Retina (tissue), 1 donor: ENCODE results near the gene CD58.
"Not testable (repeated sequence)": the region's sequence is repeated elsewhere in the genome, so short reads cannot be mapped to it uniquely, and the experiment has no call there.

Experiments used
- DNase-seq: peaks from one replicate; pipeline ENCODE4 v3.0.0-alpha.2; 2016

The CD58 gene, protein sequence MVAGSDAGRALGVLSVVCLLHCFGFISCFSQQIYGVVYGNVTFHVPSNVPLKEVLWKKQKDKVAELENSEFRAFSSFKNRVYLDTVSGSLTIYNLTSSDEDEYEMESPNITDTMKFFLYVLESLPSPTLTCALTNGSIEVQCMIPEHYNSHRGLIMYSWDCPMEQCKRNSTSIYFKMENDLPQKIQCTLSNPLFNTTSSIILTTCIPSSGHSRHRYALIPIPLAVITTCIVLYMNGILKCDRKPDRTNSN

DNA sequence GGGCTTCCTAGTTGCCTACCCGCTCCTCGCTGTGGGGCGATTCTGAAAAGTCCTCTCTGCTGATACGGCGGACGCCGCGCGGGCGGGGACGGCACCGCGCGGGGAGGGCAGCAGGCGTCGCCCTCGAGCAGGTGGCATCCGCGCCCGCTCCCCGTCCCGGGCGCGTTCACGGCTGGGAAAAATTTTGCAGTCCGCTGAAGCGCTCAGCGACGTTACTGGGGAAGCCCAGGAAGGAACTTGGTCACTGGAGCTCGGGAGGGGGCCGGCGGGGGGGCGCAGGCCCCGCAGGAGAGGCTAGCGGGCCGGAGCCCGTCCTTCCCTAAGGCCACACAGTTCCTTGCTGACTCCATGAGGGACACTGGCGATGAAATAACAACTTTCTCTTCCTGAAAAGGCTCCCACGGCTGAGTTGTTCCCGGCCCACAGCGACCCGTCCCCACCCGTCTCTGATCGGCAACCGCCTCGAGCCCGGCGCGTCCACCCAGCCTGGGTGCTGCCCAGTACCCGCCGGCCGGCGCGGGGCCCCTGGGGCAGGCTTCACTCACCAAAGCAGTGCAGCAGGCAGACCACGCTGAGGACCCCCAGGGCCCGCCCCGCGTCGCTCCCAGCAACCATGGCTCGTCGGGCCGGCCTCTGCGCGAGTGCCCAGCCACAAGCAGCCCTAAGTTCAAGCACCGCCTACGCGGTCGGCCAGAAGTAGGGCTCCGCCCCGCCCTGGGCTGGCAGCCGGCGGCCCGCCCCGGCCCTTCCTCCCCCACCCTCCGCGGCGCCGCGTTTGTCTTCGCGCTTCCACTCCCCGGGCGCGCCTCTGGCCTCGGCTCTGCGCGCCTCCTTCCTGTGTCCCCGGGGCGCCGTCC, at the start of gene CD58:
Gene CD58 (minus strand): TSS at position 669 of the 857 bp plus-strand sequence. CDS start 54 bp downstream, at position 615.
- peak; percentile 91 for DNase-seq

DNA sequence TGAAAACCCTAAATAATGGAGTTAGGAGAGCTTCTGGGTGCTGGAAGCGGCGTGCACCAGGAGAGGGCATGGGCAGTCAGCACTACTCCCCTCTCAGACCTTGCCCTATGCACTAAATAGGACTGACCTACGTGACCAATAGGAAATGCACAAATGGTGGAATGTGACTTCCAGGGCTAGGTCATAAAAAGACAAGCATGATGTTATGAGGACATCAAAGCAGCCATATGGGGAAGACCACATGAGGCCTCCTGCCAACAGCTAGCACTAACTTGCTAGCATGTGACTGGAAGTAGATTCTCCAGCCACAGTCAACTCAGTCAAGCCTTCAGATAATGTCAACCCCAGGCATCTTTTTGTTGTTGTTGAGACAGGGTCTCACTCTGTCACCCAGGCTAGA, 49.6 kb upstream of the CD58 start:
- DNase-seq = not testable (repeated sequence)

DNA sequence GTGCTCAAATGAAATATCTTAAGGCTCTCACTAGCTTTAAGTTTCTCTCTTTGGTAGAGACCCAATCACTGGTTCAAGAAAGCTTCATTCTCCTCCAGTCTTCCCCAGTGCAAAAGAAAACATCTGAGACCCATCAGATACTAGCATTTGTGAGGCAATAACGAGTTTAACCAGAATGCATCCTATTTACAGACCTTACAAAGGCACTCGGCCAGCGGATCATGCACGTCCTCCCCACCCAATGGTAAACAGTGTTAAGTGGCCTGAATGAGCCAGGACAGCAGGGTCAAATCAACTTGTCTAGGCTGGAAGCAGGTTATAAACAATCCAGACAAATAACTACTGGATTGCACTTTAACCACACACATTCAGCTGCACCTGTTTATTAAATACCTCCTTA, 48.3 kb upstream of the CD58 start:
- not testable (repeated sequence) for DNase-seq

DNA sequence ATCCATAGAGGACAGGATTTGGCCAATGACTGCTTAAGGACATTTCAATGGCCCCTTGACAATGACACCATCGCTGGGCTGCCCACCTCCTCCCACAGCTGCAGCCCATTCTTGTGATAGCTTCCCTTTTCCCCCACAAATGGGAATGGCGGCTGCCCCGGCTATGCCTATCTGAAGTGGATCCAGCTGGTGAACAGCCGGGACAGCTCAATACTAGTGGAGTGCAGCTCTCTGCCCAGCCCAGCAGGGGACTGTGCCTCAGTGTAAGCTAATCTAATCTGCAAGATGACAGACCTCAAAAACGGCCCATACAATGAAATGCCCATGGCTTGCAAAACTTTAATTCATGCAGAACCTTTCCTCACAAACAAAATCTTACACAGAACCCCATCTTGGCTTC, 47.0 kb upstream of the CD58 start:
- DNase-seq = not testable (repeated sequence)

DNA sequence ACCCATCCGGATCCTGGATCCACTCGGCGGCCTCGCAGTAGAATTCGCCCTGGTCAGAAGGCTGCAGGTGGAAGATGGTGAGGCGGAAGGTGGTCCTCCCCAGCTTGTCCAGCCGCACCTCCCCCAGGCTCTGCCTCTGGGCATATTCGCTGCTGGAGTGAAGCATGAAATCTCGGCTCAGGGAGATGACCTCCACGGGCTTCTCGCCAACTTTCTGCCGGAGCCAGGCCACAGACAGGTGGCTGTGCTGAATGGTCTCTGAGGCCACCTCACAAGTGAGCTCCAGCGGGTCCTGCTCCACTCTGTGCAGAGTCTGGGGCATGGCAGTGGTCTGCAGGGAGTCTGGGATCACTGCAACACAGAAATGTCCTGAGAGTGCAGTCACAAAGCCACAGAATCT, 43.0 kb upstream of the CD58 start:
- not testable (repeated sequence) for DNase-seq

DNA sequence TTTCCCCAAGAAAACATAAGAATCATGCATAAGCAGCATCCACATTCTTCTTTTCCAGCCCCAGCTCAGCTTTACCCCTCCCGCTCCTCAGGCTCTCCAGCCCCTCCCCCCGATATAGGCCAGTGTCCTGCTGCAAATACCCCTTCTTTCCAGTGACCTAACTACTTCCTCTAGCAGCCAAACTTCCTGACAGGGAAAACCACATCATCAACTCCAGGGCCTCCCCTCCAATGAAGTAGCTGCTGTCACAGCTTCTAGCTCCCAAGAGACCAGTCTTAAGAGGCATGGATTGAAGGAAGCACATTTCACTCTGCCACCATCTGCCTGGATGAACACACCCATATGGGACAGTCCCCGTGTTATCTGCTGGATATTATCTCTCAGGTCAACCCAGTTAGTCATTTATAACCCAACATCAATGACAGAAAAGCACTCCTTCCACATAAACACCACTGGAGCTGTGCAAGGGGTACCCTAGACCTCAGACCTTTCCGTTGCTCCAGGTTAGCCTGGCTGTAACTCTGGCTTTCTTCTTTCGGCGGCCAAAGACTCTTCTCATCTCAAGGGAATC, 39.1 kb upstream of the CD58 start:
- DNase-seq = not testable (repeated sequence)

DNA sequence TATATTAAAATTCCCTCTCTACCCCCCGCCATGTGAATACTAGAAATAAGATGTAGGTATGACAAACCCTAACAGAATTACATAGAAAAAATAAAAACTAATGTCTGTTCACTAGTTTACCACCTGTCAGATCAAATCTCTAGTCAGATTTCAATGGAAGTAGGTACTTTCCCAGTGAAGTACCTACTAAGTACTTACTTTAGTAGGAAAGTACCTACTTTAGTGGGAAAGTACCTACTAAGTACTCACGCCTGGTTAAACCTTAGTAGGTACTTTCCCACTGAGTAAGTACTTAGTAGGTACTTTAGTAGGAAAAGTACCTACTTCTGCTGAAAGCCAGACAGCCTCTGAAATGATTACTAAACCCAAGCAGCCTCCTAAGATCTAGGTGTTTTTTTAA, 38.0 kb upstream of the CD58 start:
- DNase-seq = not testable (repeated sequence)

DNA sequence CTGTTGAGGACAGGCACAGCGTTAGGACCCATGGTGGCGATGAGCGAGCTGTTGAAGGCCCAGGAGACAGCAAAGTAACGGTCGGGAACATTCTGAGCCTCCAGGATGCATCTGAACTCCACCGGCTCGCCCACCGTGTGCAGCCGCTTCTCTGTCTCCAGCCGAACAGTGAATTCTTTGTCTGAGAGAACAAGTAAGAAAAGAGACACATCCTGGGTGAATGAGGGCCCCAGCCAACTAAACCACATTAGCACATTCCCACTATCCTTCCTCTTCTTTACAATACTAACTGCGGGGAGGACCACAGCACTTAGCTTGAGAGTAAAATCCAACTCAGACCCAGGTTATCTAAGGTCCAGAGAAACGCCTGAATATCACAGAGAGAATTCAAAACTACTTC, 37.3 kb upstream of the CD58 start:
- DNase-seq = not testable (repeated sequence)

DNA sequence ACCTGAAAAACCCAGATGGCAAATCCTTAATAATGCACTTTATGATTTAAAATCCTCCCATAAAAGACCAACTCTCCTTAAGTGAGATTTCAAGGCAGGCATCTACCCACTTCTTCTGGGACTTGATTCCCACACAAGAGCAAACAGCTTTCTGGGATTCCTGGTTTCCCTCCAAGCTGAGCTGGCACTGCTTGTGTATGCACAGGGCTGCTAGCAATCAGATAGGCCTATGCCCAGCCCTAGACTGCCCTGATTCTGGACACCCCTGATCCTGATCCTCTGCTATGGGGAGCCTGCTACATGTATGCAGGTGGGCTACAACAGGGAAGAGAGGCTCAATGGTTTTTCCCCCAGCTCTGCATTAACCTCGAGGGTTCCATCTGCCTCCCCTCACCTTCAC, 36.6 kb upstream of the CD58 start:
- not testable (repeated sequence) for DNase-seq

DNA sequence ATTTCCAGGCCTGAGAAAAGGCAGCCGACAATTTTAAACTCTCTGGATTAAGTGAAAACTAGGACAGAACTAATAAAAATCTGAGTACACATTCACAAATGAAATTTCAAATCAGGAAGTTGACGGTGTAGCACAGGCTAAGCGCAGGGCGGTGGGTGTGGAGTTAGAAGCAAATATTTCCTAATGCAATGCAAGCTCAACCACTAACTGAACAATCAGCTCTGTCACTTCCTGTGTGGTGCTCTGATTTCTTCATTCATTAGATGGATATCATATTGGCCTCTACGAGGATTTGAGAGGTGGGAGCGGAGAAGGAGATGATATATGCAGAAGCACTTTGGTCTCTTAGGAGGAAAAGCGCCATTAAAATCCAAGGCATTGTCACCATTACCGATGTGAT, 35.2 kb upstream of the CD58 start:
- not testable (repeated sequence) for DNase-seq

DNA sequence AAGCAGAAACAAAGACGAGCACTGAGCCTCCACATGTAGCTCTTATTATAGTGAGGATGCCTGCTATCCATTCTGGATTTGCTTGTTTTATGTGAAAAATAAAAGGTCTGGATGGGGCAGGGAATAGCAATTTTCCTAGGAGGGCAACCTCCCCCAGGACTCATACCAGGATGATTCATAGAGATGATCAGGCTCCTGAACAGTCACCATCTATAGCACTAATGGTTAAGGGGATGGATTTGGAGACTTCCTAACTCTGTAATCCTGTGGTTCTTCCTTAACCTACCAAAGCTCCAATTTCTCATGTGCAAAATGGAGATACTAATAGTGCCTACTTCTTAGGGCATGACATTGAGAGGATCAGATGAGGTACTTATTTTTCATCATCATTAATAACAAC, 34.5 kb upstream of the CD58 start:
- DNase-seq = no peak

DNA sequence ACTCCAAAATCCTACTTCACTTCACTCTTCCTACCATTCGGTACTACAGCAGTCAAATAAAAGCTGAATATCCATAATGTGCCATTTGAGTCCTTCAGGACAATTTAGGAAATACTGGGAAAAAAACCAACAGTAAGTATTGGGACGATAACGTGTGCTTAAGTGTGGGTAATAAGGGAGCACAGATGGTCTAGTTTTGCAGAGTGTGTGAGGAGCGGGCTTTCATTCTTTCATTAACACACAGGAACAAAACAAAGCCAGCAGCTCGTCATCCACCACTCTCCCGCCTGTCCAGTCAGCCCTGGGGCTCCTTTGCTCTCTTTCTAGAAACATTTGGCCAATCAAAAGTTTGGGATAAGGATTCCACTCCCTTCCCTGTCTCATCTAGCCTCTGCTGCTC, 33.6 kb upstream of the CD58 start:
- DNase-seq = not testable (repeated sequence)

DNA sequence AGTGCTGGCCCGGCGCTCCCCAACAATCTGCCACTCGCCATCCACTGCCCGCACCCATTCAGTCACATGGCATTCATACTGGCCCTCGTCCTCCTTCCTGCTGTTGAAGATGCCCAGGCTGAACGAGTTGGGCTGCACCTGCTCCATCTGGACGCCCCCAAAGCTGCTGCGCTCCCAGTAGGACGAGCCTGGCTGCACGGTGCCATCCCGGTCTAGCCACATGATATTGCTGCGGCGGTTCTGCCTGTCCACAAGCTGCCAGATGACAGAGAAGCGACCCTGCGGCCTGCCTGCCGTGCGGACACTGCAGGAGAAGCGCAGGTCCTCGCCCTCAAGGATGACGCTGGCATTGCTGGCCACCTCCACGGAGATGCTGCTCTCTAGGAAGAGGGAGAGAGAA, 32.8 kb upstream of the CD58 start:
- DNase-seq = not testable (repeated sequence)

DNA sequence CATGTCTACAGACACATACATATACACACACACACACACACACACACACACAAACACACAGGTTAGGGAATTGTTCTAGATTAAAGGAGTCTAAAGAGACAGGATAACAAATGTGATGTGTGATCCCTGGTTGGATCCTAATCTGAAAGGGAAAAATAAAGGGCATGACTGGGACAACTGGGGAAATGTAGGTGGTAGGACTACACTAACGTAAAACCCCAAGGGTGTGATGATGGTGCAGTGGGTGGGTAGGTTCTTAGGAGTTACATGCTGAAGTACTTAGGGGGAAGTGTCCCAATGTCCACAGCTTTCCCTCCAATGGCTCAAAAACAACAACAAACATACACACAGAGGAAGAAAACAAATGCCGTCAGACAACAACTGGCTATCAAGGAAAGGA, 28.5 kb upstream of the CD58 start:
- DNase-seq = not testable (repeated sequence)

DNA sequence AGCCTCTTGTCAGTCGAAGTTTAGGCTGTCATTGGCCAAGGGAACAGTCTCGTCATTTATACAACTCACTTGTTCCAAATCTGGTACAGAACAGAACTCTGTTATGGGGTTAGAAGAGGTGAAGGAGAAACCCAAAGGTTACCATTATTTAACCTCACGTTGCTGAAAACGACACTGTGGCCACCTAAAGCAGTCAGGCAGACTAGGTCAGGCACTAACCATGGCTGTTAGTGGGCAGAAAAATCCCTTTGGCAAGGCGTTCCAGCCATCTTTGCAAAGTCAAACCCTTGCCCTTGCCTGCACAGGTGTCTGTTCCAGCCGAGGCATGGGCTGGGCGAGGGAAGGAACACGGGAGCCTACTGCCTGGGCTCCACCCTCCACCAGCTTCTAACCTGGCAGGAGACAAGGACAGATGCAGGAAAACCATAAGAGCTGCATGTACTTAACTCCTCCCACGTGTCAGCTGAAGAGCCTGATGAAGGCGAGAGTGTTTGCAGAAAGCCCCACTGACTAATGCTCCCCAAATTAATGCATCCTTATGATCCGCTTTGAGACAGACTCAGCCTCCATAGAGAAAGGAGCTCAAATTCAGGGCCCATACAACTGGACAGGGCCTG, 27.7 kb upstream of the CD58 start:
- DNase-seq = not testable (repeated sequence)

DNA sequence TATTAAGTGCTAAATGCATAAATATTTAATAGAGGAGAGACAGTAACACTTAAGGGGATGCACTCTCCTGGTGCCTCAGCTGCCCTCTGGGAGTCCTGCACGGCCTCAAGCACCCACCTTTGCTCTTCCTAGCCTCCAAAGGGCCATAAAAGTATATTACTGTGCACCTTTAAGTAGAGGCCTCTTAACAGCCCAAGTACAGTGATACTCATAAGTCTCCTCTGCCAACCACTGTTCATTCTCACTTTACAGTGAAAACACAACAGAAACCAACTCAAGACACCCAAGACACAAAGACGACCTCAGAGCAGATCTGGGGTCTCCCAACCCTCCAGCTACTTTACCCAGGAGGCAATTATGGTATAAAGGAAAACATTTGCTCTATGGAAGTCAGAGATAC, 26.6 kb upstream of the CD58 start:
- DNase-seq = not testable (repeated sequence)

DNA sequence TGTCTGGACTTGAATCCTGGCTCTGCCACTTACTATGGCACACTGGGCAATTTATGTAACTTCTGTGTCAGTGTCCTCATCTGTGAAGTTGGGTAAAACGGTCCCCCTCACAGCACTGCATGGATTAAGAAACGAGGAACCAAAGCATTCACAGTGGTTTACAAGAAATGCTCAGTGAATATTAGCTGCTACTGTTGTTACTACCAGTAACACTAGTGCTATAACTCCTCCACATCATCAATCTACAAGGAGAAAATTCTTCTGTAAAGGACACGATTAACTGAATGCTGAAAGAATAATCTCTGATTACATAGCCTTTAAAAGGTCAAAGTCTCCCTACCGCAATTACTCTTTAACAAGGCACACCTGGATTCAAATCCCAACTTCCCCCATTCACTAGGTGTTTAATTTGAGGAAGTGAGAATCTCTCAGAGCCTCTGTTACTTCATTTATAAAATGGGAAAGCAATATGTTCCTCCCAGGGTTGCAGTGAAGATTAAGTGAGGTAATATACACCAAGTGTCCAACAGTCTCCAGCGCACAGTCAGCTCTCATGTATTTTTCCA, 26.0 kb upstream of the CD58 start:
- not testable (repeated sequence) for DNase-seq

DNA sequence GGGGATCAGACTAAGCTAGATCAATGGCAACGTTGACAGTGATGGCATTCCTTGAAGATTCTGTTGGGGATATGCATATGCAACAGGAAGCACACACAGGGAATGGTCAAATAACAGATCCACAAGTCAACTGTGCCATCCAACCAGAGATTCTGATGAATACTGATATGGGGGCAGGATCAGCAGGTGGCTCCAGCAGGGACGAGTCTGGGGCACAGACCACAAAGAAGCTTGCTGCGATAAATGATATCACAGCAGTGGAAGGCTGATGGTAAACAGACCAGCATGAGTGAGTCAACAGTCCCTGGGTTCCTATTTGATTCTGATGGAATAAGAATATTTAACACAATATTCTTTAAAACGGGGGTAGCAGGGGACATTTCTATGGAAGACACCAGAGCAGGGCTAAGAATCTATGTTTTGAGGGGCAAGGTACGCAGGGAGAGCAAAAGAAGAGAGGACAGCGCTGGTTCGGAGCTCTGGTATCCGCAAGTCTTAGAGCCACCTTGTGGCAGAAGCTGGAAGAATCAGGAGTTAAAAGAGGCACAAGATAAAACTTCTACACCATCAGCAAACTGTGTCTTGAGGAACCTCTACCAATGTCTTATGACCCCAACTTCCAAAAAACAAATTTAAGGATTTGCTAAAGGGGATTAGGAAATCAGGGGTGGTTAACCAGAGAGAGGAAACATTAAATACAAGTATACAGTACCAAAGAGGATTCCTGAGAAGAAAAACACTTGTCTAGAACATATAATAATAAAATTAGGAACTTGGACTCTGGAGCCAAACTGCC, 25.3 kb upstream of the CD58 start:
- DNase-seq = peak; percentile 45

DNA sequence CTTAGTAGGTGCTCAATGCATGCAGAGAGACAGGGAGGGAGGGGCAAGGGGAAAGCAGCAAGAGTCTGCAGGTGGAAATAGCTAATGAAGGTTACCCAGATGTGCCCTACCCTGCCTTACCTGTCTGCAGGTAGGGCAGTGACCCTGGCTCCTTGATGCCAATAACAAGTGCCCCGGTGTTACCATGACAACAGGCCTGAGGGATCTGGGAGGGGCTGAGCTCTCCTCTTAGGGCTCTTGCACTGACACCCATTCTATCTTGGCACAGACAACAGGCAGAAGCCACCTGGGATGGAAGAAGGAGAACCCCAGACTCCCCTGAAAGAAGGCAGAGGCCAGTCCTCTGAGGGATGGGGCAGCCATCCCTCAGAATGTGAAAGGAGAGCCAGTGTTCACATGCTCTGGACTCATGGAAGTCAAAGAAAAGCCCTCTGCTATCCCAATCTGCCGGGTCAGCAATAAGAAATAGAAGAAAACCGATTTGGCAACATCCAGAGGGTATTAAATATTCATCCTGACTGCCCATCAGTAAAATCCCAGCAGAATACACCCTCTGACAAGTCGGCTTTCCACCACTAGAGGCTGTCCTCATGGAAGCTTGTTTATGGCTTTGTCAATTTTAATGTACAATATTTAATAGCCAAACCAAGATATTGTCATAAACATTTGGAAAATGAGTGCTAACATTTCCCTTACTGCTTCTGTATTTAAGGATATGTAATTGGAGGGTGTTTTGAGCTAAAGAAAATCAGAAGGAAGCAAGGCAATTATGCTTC, 24.4 kb upstream of the CD58 start:
- DNase-seq = not testable (repeated sequence)

DNA sequence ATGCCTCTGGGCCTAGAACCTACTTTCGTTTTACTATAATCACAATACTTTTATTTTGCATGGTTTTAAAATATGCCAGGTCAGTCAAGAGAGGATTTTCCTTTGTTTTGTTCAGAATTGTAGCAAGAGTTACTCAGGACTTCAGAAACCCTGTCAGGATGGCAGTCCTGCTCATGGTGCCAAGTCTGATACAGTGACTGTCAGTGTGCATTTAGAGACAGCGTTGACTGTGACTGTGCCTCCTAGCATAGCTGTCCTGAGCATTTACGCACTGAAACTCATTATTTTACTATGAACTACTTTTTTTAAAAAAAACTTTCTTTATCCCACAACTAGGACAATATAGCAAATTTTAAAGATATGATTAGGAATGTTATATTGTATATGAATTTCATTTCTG, 23.2 kb upstream of the CD58 start:
- DNase-seq = not testable (repeated sequence)

DNA sequence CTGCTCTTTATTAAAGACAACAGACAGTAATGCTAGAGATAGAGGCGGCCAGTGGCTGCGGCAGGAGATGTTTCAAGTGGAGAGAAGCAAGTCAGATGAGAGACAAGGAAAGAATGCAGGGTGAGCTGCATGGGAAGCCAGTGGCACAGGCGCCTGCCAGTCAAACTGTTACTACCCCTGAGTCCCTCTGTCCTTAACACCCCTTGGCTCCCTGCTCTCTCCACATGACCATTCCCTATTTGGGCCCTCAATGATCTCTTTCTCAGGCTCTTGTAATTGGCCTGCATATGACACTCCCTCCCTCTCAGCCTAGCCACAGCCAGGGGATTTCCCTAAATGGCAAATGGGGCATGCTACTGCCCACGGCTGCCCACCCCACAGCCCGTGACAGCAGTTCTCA, 22.6 kb upstream of the CD58 start:
- DNase-seq = not testable (repeated sequence)
